Measurements from ENCODE around the gene BAG5. TPM values are rescaled to one million over a fixed set of nuclear protein-coding genes. Genes with fewer than 3 reads are reported as not detected.

BAG5 gene
- total RNA-seq, 4 donors from 2014 or later, result 40.3 to 44.3 (median 43.1) TPM

GRCh38 chr14:103546652-103547454 lies 15.6 kb downstream of the BAG5 start:
- 24 to 27% methylated on average over 10 to 12 of the region's 21 CpGs for WGBS, 2 donors
- DNase-seq (ENCODE audit: low spot score in 2 of 2), result peak in 1 of 2 donors; percentile 39
- intact Hi-C loops (cut with DNase I; ENCODE audit: low total_unique reads), result loop anchor here (5.0 kb wide), 1 partner anchor 45 kb away; no protein-coding TSS in a partner anchor
- no peak overlapping the region for H3K4me3 ChIP-seq (ENCODE audit: low read depth, poor library complexity, severe bottlenecking)
- TF ChIP-seq CTCF (IDR thresholded peaks at IDR 0.05) (peak in 1 of 3 donors; percentile 90), POLR2A (IDR thresholded peaks at IDR 0.05) (no peak)

- 71 to 75% methylated on average over 17 to 26 of the region's 27 CpGs for WGBS, 2 donors
- H3K4me3 ChIP-seq (ENCODE audit: low read depth, poor library complexity, severe bottlenecking), result no peak overlapping the region
- intact Hi-C loops (cut with DNase I; ENCODE audit: low total_unique reads), result loop anchor here (5.0 kb wide), 1 partner anchor 44 kb away; no protein-coding TSS in a partner anchor
- TF ChIP-seq CTCF (IDR thresholded peaks at IDR 0.05), result no peak
- TF ChIP-seq POLR2A (IDR thresholded peaks at IDR 0.05), result no peak
- no peak for DNase-seq (ENCODE audit: low spot score in 2 of 2)
Measured at GRCh38 chr14:103545915-103546651, 16.4 kb downstream of the BAG5 start.

GRCh38 chr14:103545219-103545914 lies 17.1 kb downstream of the BAG5 start:
- no peak overlapping the region for H3K4me3 ChIP-seq (ENCODE audit: low read depth, poor library complexity, severe bottlenecking)
- no peak for TF ChIP-seq CTCF (IDR thresholded peaks at IDR 0.05)
- no peak for TF ChIP-seq POLR2A (IDR thresholded peaks at IDR 0.05)
- 83 to 86% methylated on average over 13 to 20 of the region's 29 CpGs for WGBS, 2 donors
- intact Hi-C loops (cut with DNase I; ENCODE audit: low total_unique reads), result loop anchor here (5.0 kb wide), 1 partner anchor 43 kb away; no protein-coding TSS in a partner anchor
- no peak for DNase-seq (ENCODE audit: low spot score in 2 of 2)

GRCh38 chr14:103544388-103545218 lies 17.9 kb downstream of the BAG5 start:
- TF ChIP-seq CTCF (IDR thresholded peaks at IDR 0.05), result no peak
- TF ChIP-seq POLR2A (IDR thresholded peaks at IDR 0.05), result no peak
- intact Hi-C loops (cut with DNase I; ENCODE audit: low total_unique reads), result loop anchor here (5.0 kb wide), 1 partner anchor 42 kb away; no protein-coding TSS in a partner anchor
- DNase-seq (ENCODE audit: low spot score in 2 of 2), result no peak

More at GRCh38 chr14:103544388-103545218, 17.9 kb downstream of the BAG5 start:
- 37 to 46% methylated on average over 17 to 20 of the region's 35 CpGs for WGBS, 2 donors
- H3K4me3 ChIP-seq (ENCODE audit: low read depth, poor library complexity, severe bottlenecking), result no peak overlapping the region
